ENCODE measurements around the gene PKHD1.

The PKHD1 gene

GRCh38 chr6:52045033-52045432, 42.4 kb downstream of the PKHD1 start:
- no peak for DNase-seq

- no peak for DNase-seq
Observed at GRCh38 chr6:52042141-52042885, 45.1 kb downstream of the PKHD1 start.

- no peak for DNase-seq
Observed at GRCh38 chr6:52041134-52041533, 46.3 kb downstream of the PKHD1 start.

GRCh38 chr6:52027699-52028098, 59.7 kb downstream of the PKHD1 start:
- no peak for DNase-seq

- DNase-seq = no peak
Observed at GRCh38 chr6:52024451-52025068, 62.9 kb downstream of the PKHD1 start.

GRCh38 chr6:52022675-52023074, 64.7 kb downstream of the PKHD1 start:
- DNase-seq = no peak

GRCh38 chr6:52020945-52021570, 66.4 kb downstream of the PKHD1 start:
- DNase-seq = no peak

- no peak for DNase-seq
Observed at GRCh38 chr6:52019881-52020280, 67.5 kb downstream of the PKHD1 start.

- no peak for DNase-seq
Observed at GRCh38 chr6:52019092-52019491, 68.3 kb downstream of the PKHD1 start.

GRCh38 chr6:52016915-52017748, 70.3 kb downstream of the PKHD1 start:
- no peak for DNase-seq

DNA sequence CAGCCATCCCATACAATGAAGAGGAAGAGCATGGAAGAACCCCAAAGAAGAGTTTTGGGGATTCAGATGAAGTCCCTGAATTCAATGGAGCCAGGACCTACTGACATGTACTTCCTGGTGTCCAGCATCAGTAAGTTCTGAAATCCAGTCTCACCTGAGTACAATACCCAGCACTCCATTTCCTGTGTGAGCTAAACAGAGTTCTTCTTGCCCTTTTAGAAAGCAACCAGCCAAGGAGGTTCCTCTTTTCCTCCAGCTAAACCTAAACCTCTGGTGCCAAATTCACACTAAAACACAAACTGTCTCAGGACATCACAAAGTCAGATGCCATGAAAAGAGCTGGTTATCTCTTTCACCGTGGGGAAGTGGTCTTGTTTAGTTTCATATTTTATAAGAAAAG, 71.5 kb downstream of the PKHD1 start:
- DNase-seq = no peak

DNA sequence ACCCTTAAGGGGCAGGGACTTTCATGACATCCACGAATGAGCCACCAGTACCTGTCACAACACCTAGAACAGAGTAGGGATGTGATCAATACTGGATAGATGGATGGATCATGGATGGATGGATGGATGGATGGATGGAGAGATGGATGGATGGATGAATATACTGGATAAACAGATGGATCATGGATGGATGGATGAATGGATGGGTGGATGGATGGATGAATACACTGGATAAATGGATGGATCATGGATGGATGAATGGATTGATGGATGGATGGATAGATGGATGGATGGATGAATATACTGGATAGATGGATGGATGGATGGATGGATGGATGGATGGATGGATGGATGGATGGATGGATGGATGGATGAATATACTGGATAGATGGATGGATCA, 73.0 kb downstream of the PKHD1 start:
- DNase-seq = no peak

GRCh38 chr6:52013035-52013434, 74.4 kb downstream of the PKHD1 start:
- no peak for DNase-seq

DNA sequence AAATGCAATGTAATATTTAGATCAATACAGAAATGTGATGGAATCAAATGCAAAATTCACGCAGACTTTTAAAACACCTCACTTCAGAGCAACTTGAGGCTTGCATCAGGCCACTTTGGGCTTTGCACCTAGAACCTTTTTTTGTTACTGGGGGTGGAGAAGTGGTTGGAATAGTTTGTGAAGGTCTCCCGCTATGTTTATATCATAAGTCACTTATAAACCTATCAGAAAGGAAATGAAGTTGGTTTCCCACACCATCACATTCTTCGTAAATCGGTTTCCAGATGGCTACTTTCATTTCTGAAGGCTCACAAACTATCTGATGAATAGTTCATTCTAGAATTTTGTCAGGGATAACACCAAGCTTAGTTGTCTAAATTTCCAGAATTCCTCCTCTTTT, 74.8 kb downstream of the PKHD1 start:
- no peak for DNase-seq

- no peak for DNase-seq
Observed at GRCh38 chr6:52010806-52011205, 76.6 kb downstream of the PKHD1 start.

DNA sequence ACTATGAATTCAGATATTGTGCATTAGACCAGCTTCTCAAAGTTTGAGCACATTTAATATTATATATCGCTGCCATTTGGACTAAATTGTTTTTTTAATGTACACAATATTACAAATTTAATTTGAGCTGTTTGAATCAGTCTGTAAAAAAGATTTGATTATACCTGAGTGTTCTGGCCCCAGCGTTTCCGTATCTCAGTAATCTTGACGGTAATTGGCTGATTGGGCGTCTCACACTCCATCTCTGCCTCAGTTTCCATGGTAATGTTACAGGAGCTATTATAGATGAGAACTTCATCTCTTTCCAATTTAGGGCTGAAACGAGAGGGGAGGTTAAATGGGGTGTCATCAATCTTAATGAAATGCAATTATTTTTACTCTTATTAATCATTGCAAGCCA, 77.3 kb downstream of the PKHD1 start:
- no peak for DNase-seq

GRCh38 chr6:52009466-52010140, 77.8 kb downstream of the PKHD1 start:
- DNase-seq = no peak

- no peak for DNase-seq
Observed at GRCh38 chr6:52000064-52000463, 87.3 kb downstream of the PKHD1 start.

DNA sequence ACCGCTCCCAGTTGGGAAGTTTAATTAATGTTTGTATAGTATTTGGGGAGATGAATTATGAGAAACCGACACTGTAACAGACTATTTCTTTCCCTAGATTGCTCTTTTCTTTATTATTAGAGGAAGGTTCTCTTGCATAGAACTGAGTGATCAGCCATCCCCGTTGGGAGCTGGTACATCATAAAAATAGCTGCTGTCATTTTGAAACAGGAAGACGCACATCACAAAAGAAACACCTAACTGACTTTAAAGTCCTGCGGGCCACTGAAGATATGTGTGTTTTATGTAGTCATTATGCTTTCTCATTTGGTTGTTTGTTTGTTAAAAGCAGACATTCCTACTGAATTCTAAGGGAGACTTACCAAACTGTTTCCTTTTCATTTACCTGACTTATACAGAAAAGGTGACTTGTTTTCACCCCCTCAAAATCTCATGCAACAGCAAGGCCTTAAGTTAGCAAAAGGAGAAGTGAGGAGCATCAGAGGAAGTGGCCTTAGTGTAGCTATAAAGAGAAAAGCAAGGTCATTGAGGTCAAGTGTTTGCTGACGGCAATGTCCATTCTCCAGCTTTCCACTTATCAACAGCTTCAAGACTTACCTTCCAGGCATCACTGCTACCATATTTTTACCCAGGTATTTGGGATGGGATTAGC, 91.0 kb downstream of the PKHD1 start:
- no peak for DNase-seq

DNA sequence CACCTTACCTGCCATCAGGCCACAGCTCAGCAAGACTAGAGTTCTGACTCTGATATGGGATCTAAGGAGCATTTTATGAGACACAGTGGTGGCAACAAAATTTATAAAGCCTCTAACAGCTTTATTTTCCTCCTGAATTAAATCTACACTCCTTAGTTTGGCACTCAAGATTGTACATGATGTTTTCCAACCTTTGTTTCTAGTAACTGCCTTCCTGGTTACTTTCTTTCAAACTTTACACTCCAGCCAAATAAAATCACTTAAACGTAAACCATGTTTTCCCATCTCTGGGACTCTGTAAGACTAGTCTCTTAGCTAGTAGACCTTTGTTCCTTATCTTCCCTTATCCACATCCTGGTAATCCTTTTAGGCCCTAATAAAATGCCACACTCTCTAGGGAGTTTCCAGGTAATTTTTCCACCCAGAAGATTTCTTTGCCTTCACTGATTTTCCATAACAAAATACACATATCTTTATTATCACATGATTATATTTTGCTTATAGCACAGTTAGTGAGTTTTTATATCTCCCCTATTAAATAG, 92.1 kb downstream of the PKHD1 start:
- no peak for DNase-seq

DNA sequence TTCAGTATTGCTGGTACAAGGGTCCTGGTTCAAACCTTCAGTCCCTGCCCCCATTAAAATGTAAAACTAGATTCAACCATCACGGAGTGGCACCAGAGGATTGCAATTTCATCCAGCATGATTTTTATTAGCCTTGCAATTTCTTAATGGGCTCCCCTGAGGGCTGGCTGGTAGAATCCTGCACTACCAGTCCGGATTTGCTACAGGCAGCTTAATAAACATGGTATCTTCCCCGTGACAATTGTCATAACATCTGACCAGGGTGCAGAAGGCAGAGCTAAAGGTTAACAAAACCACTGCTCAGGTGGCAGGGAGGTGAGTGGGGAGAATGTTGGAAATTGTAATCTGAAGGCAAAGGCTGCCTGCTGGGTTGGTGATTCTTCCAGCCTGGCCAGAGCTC, 94.5 kb downstream of the PKHD1 start:
- DNase-seq = no peak

DNA sequence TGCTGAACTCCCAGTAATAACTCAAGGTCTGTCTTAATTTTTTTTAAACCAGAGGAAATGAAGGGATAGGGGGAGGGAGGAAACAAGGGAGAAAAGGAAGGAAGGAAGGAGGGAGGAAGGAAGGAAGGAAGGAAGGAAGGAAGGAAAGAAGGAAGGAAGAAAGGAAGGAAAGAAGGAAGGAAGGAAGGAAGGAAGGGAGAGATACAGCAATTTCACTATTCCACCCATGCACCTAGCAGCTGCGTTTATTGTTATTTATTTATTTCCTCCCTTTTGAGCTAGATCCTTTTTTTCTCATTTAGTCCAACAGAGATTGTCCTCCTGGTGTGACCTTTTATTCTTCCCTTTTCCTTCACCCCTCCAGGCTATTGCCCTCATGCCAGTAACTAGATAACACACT, 97.6 kb downstream of the PKHD1 start:
- DNase-seq = no peak

Data from activated gamma-delta T cell treated with Interleukin-2 at 50 U/mL for 16 hours (primary cell).